Thoracic aorta (tissue), 2 donors: ENCODE data around the gene REEP5. TPM values are rescaled to one million over a fixed set of nuclear protein-coding genes. Genes with fewer than 3 reads are reported as not detected.

Experiments used
- ATAC-seq: fragments of 150-250 bp; one replicate; pipeline ENCODE4 v1.8.0; 2017; ENCODE audit warnings: low read depth; ENCODE audit not compliant: insufficient number of reproducible peaks, low FRiP score
- DNase-seq: peaks from one replicate; pipeline ENCODE4 v3.0.0-alpha.2; 2020; ENCODE audit warnings: low spot score
- H3K27ac ChIP-seq, 2 donors: fragments of 200-600 bp; sonication (generic); 1 replicate in 1 of 2; 2 replicates in 1 of 2; pipeline ENCODE4 v1.5.1; 2016; ENCODE audit warnings: mild to moderate bottlenecking in 2 of 2, moderate library complexity in 2 of 2
- H3K27me3 ChIP-seq: fragments of 200-600 bp; sonication (generic); replicated peaks from 2 replicates; pipeline ENCODE4 v1.6.0; 2016; ENCODE audit warnings: mild to moderate bottlenecking; ENCODE audit not compliant: insufficient read depth
- H3K36me3 ChIP-seq: fragments of 200-600 bp; sonication (generic); one replicate; pipeline ENCODE4 v1.5.1; 2016
- H3K4me1 ChIP-seq, 2 donors: fragments of 200-600 bp; sonication (generic); 1 replicate in 1 of 2; 2 replicates in 1 of 2; pipeline versions ENCODE4 v1.5.1 to v1.6.0; 2016; ENCODE audit warnings: low read depth in 2 of 2, mild to moderate bottlenecking in 1 of 2; ENCODE audit not compliant: control insufficient read depth in 1 of 2
- H3K4me3 ChIP-seq: fragments of 200-600 bp; sonication (generic); 2 replicates; pipeline ENCODE4 v1.5.1; 2016; ENCODE audit warnings: mild to moderate bottlenecking
- H3K9me3 ChIP-seq: fragments of 200-600 bp; sonication (generic); 2 replicates; pipeline ENCODE4 v1.5.1; 2016
- total RNA-seq, 2 donors: library from RNA; depleted of rRNA; stranded (reverse); fragments of >200 nt; gene quantifications; one replicate each; pipeline versions ENCODE4 v1.1.0 to v1.2.3, GENCODE V29; 2016
- TF ChIP-seq, protein P1 (sequence below): fragments of 200-600 bp; sonication (generic); IDR thresholded peaks from one replicate; pipeline ENCODE4 v1.5.1; 2019; ENCODE audit warnings: antibody characterized with exemption

REEP5 gene
- total RNA-seq, 2 donors from 2014 or later = 80.4 to 110 TPM

DNA sequence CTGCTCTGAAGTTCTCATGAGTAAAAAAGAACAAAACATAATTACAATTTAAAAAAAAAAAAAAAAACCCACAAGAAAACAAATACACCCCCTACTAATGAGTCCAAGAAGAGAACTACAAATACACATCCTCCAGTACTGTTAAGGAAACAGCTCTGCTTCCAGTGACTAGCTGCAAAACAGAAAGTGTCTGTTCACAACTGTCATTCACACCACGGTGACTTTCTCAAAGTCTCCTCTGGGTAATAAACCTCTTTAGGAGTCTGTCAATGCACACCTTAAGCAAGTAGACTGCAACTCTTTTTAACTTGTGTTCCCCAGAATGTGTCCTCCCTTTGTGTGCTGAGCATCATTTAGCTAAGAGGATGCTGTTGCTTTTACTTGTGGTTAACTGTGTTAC, 6.2 kb downstream of the REEP5 start:
- DNase-seq (no peak), ATAC-seq (no peak)
- H3K4me3 ChIP-seq = no peak overlapping the region
- H3K27ac ChIP-seq = peak overlapping the region in 1 of 2 donors; percentile 5
- H3K27me3 ChIP-seq = no peaks in the 10 kb centered on the region
- no peaks in the 10 kb centered on the region for H3K9me3 ChIP-seq
- TF ChIP-seq, protein P1, sequence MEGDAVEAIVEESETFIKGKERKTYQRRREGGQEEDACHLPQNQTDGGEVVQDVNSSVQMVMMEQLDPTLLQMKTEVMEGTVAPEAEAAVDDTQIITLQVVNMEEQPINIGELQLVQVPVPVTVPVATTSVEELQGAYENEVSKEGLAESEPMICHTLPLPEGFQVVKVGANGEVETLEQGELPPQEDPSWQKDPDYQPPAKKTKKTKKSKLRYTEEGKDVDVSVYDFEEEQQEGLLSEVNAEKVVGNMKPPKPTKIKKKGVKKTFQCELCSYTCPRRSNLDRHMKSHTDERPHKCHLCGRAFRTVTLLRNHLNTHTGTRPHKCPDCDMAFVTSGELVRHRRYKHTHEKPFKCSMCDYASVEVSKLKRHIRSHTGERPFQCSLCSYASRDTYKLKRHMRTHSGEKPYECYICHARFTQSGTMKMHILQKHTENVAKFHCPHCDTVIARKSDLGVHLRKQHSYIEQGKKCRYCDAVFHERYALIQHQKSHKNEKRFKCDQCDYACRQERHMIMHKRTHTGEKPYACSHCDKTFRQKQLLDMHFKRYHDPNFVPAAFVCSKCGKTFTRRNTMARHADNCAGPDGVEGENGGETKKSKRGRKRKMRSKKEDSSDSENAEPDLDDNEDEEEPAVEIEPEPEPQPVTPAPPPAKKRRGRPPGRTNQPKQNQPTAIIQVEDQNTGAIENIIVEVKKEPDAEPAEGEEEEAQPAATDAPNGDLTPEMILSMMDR = no peak
- peaks cover 8% of the 10 kb centered on the region for H3K36me3 ChIP-seq
- H3K4me1 ChIP-seq = peaks cover 39 to 80% of the 10 kb centered on the region in 2 donors

DNA sequence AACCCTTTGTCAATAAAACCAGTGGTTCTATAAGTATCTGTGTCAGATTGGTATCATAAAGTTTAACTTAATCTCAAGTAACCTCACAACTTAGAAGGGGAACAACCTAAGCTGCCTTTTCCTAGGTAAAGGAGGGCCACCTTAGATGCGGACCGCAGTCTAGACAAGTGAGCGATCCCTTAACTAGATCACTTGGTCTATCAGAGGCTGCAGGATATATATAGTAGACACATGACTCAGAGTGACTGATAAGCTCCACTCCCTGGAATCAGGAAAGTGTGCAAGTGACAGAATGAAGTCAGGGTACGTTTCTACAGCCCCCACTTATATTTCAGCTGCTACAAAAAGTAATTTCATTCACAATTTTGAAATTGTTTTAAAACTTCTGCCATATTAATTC, 7.4 kb downstream of the REEP5 start:
- DNase-seq (no peak), ATAC-seq (no peak)
- Histone ChIP-seq H3K27me3 (no peaks in the 10 kb centered on the region), H3K4me3 (no peak overlapping the region), H3K9me3 (no peaks in the 10 kb centered on the region), H3K4me1 (peaks cover 36 to 68% of the 10 kb centered on the region in 2 donors), H3K36me3 (peaks cover 13% of the 10 kb centered on the region), H3K27ac (peak overlapping the region in 1 of 2 donors; percentile 20)
- TF ChIP-seq, protein P1 = no peak

GRCh38 chr5:112910529-112910928, 11.5 kb downstream of the REEP5 start:
- no peaks in the 10 kb centered on the region for H3K27me3 ChIP-seq
- no peaks in the 10 kb centered on the region for H3K9me3 ChIP-seq
- H3K36me3 ChIP-seq = peaks cover 8% of the 10 kb centered on the region
- no peak overlapping the region for H3K4me3 ChIP-seq
- H3K4me1 ChIP-seq = peaks cover 17 to 33% of the 10 kb centered on the region in 2 donors
- DNase-seq (no peak), ATAC-seq (no peak)
- TF ChIP-seq, protein P1 = no peak
- H3K27ac ChIP-seq = no peak overlapping the region

- Histone ChIP-seq H3K4me1 (peaks cover 7 to 18% of the 10 kb centered on the region in 2 donors), H3K27ac (no peak overlapping the region), H3K4me3 (no peak overlapping the region), H3K36me3 (peaks cover 8% of the 10 kb centered on the region), H3K27me3 (no peaks in the 10 kb centered on the region), H3K9me3 (no peaks in the 10 kb centered on the region)
- DNase-seq = no peak
- TF ChIP-seq, protein P1 = no peak
- no peak for ATAC-seq
Measured at GRCh38 chr5:112908854-112909253, 13.2 kb downstream of the REEP5 start.

DNA sequence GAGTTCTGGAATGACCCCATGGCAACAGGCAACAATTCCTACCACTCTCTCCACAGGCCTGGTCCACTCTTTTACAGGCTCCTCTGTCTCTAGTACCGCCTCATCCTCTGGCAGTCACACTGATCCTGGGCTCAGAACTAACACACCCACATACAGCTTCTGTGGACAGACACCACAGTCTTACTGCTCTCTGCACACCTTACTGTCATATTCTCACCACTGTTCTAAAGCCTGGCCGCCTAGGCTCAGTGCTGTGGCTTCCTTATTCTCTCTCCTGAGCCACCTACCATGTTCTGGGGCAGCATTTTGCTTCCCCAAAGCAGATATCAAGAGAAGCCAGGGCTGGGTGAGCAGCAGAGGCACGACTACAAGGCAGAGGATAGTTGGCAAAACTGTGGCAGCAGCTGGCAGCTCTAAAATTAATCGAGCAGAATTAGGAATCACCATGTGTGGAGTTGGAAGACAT, 14.8 kb downstream of the REEP5 start:
- Histone ChIP-seq H3K9me3 (no peaks in the 10 kb centered on the region), H3K27me3 (no peaks in the 10 kb centered on the region), H3K27ac (no peak overlapping the region), H3K4me1 (peaks cover 7 to 9% of the 10 kb centered on the region in 2 donors), H3K4me3 (no peak overlapping the region), H3K36me3 (peaks cover 9% of the 10 kb centered on the region)
- ATAC-seq (no peak), DNase-seq (no peak)
- TF ChIP-seq, protein P1 = no peak
